Peyer's patch (tissue), 4 donors: Measurements from ENCODE around the gene CDH23. TPM values are rescaled to one million over a fixed set of nuclear protein-coding genes. Genes with fewer than 3 reads are reported as not detected.
A peak's percentile ranks its signal among the peaks of the same experiment; 100 is the strongest.

Experiments
- DNase-seq, 3 donors: peaks; one replicate each; pipeline ENCODE4 v3.0.0-alpha.2; 2017 to 2019
- H3K27ac ChIP-seq, 4 donors: fragments of 200-600 bp; sonication (generic); one replicate each; pipeline ENCODE4 v1.5.1; 2016 to 2019
- H3K27me3 ChIP-seq, 2 donors: fragments of 200-600 bp; sonication (generic); one replicate each; pipeline ENCODE4 v1.5.1; 2019
- H3K36me3 ChIP-seq, 3 donors: fragments of 200-600 bp; sonication (generic); one replicate each; pipeline ENCODE4 v1.5.1; 2016 to 2019
- H3K4me1 ChIP-seq, 4 donors: fragments of 200-600 bp; sonication (generic); one replicate each; pipeline ENCODE4 v1.5.1; 2016 to 2019
- H3K4me3 ChIP-seq, 4 donors: fragments of 200-600 bp; sonication (generic); 1 replicate in 3 of 4; 2 replicates in 1 of 4; pipeline ENCODE4 v1.5.1; 2016 to 2019; ENCODE audit warnings: mild to moderate bottlenecking in 1 of 4
- H3K9me3 ChIP-seq, 4 donors: fragments of 200-600 bp; sonication (generic); one replicate each; pipeline ENCODE4 v1.5.1; 2016 to 2019; ENCODE audit warnings: mild to moderate bottlenecking in 1 of 4
- POLR2A ChIP-seq, 2 donors: fragments of 450-650 bp; IDR thresholded peaks; one replicate each; pipeline ENCODE4 v1.5.1; 2017; ENCODE audit warnings: antibody characterized with exemption in 2 of 2, mild to moderate bottlenecking in 2 of 2, moderate library complexity in 2 of 2
- total RNA-seq, 4 donors: library from RNA; depleted of rRNA; stranded (reverse); fragments of >200 nt; gene quantifications; one replicate each; pipeline ENCODE4 v1.1.0, GENCODE V29; 2016
- TF ChIP-seq, protein P1 (sequence below), 6 experiments: fragments of 450-650 bp in 4 of 6; fragments of 200-600 bp in 2 of 6; sonication (generic) in 1 of 6; IDR thresholded peaks; one replicate each; pipeline ENCODE4 v1.5.1; 2017 to 2019; ENCODE audit warnings: antibody characterized with exemption in 6 of 6, mild to moderate bottlenecking in 3 of 6, moderate library complexity in 1 of 6

Gene CDH23
- total RNA-seq, 4 donors from 2014 or later = 3.2 to 9.9 (median 5.4) TPM

DNA sequence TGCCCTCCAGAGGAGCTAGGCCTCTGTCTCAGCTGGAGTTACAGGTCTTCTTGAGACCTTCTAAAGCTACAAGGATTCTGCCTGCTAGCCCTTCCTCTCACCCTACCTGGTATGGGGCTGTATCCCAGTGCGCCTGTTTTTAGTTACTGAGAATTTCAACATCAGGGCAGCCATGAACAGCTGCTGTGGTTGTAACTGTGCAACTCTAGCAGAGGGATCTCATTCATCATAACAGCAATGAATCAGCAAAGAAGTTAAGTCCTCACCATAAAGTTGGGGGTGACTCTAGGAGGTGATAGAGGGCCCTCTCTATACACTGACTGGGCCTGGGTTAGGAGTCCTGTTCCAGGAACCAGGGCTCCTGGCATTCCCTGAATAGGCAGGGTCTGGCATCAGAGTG, 14.0 kb upstream of the CDH23 start:
- no peaks in the 10 kb centered on the region for H3K9me3 ChIP-seq
- H3K27me3 ChIP-seq = no peaks in the 10 kb centered on the region
- TF ChIP-seq, protein P1, sequence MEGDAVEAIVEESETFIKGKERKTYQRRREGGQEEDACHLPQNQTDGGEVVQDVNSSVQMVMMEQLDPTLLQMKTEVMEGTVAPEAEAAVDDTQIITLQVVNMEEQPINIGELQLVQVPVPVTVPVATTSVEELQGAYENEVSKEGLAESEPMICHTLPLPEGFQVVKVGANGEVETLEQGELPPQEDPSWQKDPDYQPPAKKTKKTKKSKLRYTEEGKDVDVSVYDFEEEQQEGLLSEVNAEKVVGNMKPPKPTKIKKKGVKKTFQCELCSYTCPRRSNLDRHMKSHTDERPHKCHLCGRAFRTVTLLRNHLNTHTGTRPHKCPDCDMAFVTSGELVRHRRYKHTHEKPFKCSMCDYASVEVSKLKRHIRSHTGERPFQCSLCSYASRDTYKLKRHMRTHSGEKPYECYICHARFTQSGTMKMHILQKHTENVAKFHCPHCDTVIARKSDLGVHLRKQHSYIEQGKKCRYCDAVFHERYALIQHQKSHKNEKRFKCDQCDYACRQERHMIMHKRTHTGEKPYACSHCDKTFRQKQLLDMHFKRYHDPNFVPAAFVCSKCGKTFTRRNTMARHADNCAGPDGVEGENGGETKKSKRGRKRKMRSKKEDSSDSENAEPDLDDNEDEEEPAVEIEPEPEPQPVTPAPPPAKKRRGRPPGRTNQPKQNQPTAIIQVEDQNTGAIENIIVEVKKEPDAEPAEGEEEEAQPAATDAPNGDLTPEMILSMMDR (IDR thresholded peaks at IDR 0.05) = no peak
- no peak for TF ChIP-seq POLR2A (IDR thresholded peaks at IDR 0.05)
- no peak for DNase-seq
- H3K27ac ChIP-seq = no peak overlapping the region
- H3K4me3 ChIP-seq = no peak overlapping the region
- peaks cover 0 to 15% (median 9%) of the 10 kb centered on the region in 4 donors for H3K4me1 ChIP-seq
- H3K36me3 ChIP-seq = no peaks in the 10 kb centered on the region

DNA sequence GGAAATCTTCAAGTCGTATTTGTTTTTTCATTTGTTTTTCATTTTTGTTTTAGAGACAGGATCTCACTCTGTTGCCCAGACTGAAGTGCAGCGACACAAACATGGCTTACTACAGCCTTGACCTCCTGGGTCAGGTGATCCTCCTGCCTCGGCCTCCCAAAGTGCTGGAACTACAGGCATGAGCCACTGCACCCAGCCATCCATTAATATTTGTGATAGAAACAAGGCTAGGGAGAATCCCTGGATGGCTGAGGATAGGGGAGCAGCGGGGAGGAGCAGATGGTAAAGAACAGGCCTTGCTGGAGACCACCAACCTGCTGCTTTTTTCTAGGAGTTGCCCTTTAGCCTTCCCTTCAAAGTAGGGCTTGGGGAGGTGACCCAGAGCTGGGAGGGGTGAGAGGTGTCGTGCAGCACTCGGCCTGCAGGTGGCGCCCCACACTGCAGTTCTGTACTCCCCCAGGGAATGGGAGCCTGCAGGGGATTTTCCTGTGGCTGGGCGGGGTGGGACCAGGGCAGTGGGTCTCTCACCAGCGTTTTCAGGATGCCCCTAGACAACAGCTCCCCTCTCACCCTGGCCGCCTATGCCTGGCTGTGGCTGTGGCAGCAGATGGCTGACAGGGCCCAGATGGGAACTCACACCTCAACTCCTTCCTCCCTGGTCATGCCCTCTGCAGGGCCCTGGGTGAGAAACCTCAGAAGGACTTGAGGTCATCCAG, 12.6 kb upstream of the CDH23 start:
- Histone ChIP-seq H3K27me3 (no peaks in the 10 kb centered on the region), H3K4me1 (peaks cover 0 to 2% (median 0%) of the 10 kb centered on the region in 4 donors), H3K36me3 (no peaks in the 10 kb centered on the region), H3K27ac (no peak overlapping the region), H3K4me3 (no peak overlapping the region), H3K9me3 (no peaks in the 10 kb centered on the region)
- DNase-seq = peak; percentile 68 to 90 (median 83)
- TF ChIP-seq, protein P1 (IDR thresholded peaks at IDR 0.05) = peak; percentile 62 to 95 (median 88)
- TF ChIP-seq POLR2A (IDR thresholded peaks at IDR 0.05) = no peak

DNA sequence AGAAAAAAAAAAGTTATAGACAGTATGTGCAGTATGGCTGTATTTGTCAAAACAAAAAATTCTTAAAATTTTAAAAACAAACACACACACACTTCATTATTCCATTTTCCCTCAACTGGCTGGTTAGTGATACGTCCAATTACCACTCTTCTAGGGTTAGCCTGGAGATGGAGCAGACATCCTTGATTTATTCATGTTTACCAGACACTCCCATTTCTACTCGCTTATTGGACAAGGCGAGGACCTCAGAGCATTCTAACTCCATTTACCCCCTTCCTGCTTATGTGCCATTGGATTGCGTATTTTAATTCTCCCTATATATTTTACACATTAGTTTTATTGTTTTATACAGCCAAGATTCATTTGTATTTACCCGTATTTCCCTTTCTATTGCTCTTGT, 8.5 kb upstream of the CDH23 start:
- Histone ChIP-seq H3K4me1 (no peaks in the 10 kb centered on the region), H3K27ac (no peak overlapping the region), H3K9me3 (no peaks in the 10 kb centered on the region), H3K36me3 (no peaks in the 10 kb centered on the region), H3K4me3 (no peak overlapping the region), H3K27me3 (no peaks in the 10 kb centered on the region)
- no peak for TF ChIP-seq POLR2A (IDR thresholded peaks at IDR 0.05)
- TF ChIP-seq, protein P1 (IDR thresholded peaks at IDR 0.05) = no peak
- no peak for DNase-seq

DNA sequence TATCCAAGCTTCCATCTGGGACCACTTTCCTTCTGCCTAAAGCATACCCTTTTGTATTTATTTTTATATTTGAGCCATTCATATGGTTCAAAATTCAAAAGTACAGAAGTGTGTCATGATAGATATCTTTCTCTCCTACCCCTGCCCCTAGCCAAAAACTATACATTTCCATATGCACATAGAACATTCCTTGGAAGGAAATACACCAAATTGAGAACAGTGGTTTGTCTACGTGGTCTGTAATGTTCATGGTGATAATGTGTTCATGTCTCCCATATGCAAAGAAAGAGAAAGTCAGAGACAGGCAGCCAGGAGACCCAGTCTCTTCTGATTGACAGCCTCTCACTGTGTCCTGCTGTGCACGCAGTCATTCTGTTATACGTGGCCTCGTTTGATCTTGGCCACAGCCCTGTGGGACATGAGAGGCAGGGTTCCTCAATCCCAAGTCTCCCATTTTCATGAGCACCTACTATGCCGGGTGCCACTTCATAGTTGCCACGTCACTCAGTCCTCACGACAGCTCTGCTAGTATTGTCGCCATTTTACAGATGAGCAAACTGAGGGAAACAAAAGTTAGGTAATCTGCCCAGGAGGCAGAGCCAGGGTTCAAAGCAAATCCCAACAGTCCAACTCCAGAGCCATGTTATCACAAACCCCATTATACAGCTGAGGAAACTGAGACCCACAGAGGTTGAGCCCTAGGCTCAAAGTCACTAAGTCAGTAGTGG, 8.0 kb upstream of the CDH23 start:
- no peaks in the 10 kb centered on the region for H3K9me3 ChIP-seq
- H3K4me1 ChIP-seq = no peaks in the 10 kb centered on the region
- no peak overlapping the region for H3K4me3 ChIP-seq
- H3K27me3 ChIP-seq = no peaks in the 10 kb centered on the region
- peak in 1 of 3 donors; percentile 15 for DNase-seq
- H3K27ac ChIP-seq = no peak overlapping the region
- H3K36me3 ChIP-seq = no peaks in the 10 kb centered on the region
- TF ChIP-seq, protein P1 (IDR thresholded peaks at IDR 0.05) = no peak
- no peak for TF ChIP-seq POLR2A (IDR thresholded peaks at IDR 0.05)

DNA sequence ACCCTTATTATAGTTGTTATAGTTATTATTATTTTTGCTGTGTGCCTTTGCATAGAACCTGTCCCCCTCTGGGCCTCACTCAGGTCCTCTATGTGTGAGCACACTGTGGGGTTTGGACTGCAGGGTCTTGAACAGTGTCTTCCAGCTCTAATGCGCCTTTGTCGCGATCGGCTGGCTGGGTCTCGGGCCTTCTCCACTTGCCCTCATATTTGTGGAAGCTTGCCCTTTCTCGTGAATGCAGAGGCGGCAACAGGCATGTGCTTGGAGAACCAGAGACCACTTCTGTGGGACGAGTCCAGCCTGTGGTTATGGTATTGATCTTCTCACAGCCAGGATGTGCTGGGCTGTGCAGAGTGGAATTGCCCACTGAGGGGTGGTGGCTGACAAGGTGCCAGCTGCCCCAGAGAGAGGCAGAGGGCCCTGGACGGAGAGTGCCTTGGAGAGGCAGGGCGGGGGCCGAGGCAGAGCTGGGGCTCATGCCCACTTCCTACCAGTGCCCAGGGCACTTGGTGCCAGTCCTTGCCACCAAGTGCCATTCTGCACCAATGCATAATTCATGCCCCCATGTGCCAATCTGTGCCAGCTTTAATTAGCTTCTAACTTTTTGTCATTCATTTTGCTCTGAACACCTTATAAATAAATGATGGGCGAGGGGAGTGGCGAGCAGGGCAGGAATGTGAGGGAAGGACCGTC, 6.8 kb upstream of the CDH23 start:
- TF ChIP-seq, protein P1 (IDR thresholded peaks at IDR 0.05) = no peak
- TF ChIP-seq POLR2A (IDR thresholded peaks at IDR 0.05) = no peak
- Histone ChIP-seq H3K36me3 (no peaks in the 10 kb centered on the region), H3K4me3 (no peak overlapping the region), H3K27ac (no peak overlapping the region), H3K4me1 (no peaks in the 10 kb centered on the region), H3K9me3 (no peaks in the 10 kb centered on the region), H3K27me3 (no peaks in the 10 kb centered on the region)
- peak in 1 of 3 donors; percentile 22 for DNase-seq
